HG03175 (cell line): ENCODE results near the gene ZNF730.
"Not testable (repeated sequence)": the region's sequence is repeated elsewhere in the genome, so short reads cannot be mapped to it uniquely, and the experiment has no call there.

Experiments
- ATAC-seq: cut with Tn5 transposase; IDR thresholded peaks from one replicate; pipeline ENCODE4 v1.9.1; 2021; ENCODE audit warnings: mild to moderate bottlenecking, moderate library complexity; ENCODE audit not compliant: unreplicated experiment

The ZNF730 gene

DNA sequence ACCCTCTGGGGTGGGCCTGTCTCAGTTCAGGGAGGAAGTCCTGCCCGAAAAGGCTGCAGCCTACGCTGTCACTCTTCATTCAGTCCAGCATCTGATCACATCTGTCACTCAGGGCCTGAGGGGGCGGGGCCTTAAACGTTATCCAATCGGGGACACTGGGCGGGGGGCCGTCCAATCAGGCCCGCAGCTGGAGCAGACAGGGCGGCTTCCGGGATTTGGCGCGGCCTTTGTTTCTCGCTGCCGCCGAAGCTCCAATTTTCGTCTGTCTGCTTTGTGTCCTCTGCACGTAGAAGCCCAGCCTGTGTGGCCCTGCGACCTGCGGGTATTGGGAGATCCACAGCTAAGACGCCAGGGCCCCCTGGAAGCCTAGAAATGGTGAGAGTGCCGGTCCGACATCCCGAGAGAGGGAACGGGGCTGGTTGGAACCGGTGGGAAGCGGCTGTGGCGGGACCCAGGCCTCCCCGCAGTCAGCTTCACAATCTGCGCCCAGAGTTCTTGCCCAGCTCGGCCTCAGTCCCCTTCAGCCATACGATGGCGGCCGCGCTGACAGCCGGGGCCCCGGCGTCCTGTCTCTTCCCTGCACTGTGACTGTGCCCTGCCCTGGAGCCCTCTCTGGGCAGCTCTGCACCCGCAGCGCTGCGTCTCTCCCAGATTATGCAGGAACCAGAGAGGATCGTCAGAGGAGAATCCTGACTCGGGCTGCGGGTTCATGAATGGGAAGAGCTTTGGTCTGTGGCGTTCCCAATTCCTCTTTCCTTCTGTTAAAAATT is at the start of gene ZNF730:
Gene ZNF730 (plus strand): TSS at position 224 of the 770 bp plus-strand sequence. CDS start 149 bp downstream, at position 373.
- peak; percentile 90 for ATAC-seq

- ATAC-seq = no peak
Observed at GRCh38 chr19:23070353-23071146, 46.3 kb upstream of the ZNF730 start.

- no peak for ATAC-seq
Observed at GRCh38 chr19:23071147-23071511, 45.7 kb upstream of the ZNF730 start.

GRCh38 chr19:23075031-23075733 is 41.6 kb upstream of the ZNF730 start:
- no peak for ATAC-seq

DNA sequence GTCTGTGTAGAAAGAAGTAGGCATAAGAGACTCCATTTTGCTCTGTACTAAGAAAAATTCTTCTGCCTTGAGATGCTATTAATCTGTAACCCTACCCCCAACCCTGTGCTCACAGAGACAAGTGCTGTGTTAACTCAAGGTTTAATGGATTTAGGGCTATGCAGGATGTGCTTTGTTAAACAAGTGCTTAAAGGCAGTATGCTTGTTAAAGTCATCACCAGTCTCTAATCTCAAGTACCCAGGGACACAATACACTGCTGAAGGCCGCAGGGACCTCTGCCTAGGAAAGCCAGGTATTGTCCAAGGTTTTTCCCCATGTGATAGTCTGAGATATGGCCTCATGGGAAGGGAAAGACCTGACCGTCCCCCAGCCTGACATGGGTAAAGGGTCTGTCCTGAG is 39.0 kb upstream of the ZNF730 start:
- ATAC-seq = not testable (repeated sequence)

DNA sequence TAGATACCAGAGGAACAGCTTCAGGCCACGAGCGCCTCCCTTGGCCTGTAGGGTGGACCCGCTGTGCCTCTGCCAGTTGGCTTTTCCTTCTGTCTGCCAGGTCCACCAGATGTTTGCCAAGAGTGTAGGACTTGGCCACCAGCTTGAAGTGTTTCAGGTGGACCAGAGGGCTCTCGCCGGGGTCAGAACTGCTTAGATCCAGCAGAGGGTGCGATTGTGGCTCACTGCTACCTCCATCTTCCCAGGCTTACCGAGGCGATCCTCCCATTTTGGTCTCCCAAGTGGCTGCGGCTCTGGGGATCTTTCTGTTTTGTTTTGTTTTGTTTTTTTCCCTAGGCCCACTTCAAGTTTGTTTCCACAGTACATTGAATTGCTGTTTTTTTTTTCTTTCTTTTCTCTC is 23.0 kb upstream of the ZNF730 start:
- ATAC-seq = no peak

GRCh38 chr19:23095418-23095817 is 21.4 kb upstream of the ZNF730 start:
- ATAC-seq = no peak

- no peak for ATAC-seq
Observed at GRCh38 chr19:23098286-23098685, 18.5 kb upstream of the ZNF730 start.

DNA sequence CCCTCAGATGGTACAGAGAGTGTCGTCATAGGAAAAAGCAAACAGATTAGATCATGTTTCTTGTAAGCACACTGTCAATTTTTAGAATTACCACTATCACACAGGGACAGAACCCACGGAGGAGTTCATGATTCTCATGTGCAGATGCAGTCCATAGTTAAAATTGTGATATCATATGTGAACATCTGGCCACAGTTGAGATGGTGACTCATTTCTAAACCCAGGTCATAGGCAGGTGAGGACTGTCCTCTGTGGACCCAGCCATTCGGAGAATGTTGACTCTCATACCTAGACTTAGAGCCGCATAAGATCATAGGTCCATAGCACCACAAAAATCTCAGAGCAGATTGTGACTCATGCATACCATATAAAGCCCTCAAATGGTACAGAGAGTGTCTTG is 17.8 kb upstream of the ZNF730 start:
- ATAC-seq = no peak

DNA sequence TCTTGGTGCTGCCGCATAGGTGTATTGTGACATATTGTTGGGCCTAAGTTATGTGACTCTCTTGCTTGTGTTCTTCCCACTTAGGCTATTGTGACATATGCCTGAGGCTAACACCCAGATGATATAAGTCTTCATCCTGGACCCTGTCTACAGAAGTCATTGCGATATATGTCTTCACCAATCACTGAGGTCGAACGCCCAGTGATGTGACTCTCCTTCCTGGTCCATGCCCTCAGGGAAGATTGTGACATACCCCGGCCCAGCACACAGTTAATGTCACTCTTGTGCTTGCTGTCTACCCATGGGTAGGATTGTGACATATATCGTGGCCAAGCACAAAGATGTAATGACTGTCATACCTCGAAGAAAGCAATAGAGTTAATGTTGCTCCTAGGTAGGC is 16.9 kb upstream of the ZNF730 start:
- ATAC-seq = no peak

DNA sequence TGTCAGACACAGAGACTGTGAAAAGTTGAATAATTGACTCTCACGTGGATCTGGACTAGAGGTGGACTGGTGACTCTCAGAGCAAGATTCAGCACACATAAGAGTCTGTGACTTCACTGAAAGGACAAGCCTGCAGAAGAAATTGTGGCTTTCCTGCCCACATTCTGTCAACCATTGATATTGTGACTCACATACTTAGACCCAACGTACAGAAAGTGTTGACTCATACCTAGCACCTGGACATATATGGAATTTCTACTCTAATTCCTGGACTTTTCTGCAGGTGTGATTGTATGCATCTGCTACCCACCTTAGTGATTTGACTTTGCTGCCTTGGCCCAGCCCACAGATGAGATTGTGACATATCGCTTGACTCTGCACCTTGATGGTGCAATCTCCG is 15.6 kb upstream of the ZNF730 start:
- ATAC-seq = no peak

- ATAC-seq = no peak
Observed at GRCh38 chr19:23118400-23118799, 1.6 kb downstream of the ZNF730 start.

DNA sequence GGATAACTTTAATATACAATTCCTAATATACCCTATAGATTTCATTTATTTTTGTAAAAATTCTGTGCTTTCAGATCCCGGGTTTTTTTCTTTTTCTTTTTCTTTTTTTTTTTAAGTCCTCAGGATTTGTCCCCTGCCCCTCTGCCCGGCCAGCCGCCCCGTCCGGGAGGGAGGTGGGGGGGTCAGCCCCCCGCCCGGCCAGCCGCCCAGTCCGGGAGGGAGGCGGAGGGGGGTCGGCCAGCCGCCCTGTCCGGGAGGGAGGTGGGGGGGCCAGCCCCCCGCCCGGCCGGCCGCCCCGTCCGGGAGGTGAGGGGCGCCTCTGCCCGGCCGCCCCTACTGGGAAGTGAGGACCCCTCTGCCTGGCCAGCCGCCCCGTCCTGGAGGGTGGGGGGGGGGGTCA is 17.4 kb downstream of the ZNF730 start:
- ATAC-seq = not testable (repeated sequence)

- ATAC-seq = no peak
Observed at GRCh38 chr19:23145617-23146415, 29.0 kb downstream of the ZNF730 start.

GRCh38 chr19:23160766-23161165 is 43.9 kb downstream of the ZNF730 start:
- ATAC-seq = no peak

GRCh38 chr19:23168286-23168685 is 51.5 kb downstream of the ZNF730 start:
- not testable (repeated sequence) for ATAC-seq

- no peak for ATAC-seq
Observed at GRCh38 chr19:23183251-23183650, 66.4 kb downstream of the ZNF730 start.

- ATAC-seq = no peak
Observed at GRCh38 chr19:23190341-23190740, 73.5 kb downstream of the ZNF730 start.
